ENCODE measurements around the gene RASAL2. TPM values are rescaled to one million over a fixed set of nuclear protein-coding genes. Genes with fewer than 3 reads are reported as not detected.

The RASAL2 gene
- total RNA-seq, 2 experiments from 2014 or later, result not detected

DNA sequence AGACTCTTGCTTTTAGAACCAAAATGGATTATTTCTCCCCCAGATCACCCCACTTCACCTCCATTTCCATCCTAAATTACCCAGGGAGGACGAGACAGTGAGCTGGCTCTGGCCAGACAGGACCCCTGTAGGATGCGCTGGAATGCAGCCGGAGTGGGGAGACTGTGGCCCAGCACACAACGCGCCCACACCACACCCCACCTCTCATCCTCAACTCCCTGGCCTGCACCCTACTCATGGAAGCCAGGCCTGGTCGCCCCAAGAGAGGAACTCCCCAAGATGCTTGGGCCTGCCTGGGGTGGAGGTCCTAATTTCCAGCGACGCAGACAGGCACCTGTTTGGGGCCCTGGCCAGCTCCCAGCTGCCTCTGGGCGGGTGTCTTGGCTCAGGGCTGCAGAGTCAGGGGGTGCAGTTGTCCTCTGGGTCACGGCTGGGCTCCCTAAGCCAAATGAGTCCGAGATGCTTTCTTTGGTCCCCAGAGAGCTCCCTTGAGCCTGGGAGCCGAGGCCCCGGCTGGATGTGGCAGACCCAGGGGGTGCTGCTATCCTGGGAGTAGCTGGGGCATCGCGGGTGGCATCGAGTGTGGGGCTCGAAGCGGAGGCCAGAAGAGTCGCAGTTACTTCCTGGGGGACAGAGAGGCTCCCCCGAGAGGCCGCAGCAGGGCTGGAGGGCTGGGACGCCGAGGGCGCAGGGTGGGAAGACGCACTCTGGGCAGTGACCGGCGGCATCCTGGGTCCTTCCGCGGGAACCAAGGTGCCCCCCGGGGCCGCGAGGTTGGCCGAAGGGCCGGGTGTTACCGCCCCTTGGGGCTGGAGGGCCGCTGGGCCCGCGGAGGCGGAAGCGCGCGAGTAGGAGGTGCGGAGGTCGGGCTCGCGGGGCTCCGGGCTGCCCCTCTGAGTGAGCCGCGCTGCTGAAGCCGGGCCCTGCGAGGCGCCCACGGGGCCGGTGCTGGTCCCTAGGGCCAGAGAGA lies 392.5 kb downstream of the RASAL2 start:
- Mint-ChIP-seq H3K27ac (no peak overlapping the region), H3K27me3 (peaks cover 8% of the 10 kb centered on the region), H3K9me3 (no peaks in the 10 kb centered on the region), H3K36me3 (ENCODE audit: low read depth) (no peaks in the 10 kb centered on the region), H3K4me1 (no peaks in the 10 kb centered on the region), H3K4me3 (no peak overlapping the region)
- DNase-seq, result no peak
- ChIA-PET POLR2A (no interaction called here), CTCF (no interaction called here)

DNA sequence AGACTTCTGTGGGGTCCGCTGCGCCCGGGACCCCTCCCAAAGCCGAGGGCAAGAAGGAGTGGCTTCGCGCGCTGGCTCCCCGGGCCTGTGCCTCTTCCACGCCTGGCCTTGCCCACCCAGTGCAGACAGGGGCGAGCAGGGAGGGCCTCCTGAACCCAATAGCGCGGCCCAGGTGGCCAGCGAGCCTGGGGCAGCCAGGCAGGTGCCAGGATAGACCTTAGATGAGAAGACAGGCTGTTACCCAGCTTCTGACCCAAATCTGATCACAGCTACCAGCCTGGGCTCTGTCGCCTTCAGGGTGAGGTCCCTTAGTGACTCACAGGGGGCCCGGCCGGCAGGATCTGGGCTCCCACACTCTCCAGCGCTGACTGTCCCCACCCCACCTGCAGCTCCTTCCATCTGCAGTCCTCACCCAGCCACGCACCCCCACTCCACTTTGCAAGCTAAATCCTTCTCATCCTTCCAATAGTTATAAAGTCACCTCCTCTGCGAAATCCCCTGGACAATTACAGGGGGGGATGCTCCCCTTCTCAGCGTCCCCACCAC lies 393.2 kb downstream of the RASAL2 start:
- no peaks in the 10 kb centered on the region for H3K36me3 Mint-ChIP-seq (ENCODE audit: low read depth)
- H3K27ac Mint-ChIP-seq, result no peak overlapping the region
- H3K4me3 Mint-ChIP-seq, result no peak overlapping the region
- DNase-seq, result no peak
- H3K4me1 Mint-ChIP-seq, result no peaks in the 10 kb centered on the region
- H3K9me3 Mint-ChIP-seq, result no peaks in the 10 kb centered on the region
- ChIA-PET POLR2A (no interaction called here), CTCF (no interaction called here)
- H3K27me3 Mint-ChIP-seq, result peaks cover 8% of the 10 kb centered on the region

DNA sequence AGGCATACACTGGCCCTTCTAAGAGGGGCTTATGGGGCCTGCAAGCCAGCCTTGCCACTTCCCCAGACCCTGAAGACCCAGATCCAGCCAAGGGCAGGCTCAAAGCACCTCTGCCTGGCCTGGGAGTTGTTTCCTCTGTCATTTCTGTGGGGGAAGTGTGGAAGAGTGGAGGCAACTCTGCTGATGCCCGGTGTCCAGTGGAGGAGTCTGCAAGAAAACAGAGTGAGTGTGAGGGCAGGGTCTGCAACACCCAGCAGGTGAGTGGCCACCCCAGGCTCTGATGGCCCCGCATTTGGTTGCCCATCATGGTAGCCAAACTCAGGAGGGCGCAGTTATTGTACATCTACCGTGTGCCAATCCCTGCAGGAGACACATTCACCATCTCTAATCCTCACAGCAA lies 394.5 kb downstream of the RASAL2 start:
- POLR2A ChIA-PET, result no interaction called here
- Mint-ChIP-seq H3K27me3 (peaks cover 8% of the 10 kb centered on the region), H3K4me3 (no peak overlapping the region), H3K4me1 (no peaks in the 10 kb centered on the region), H3K36me3 (ENCODE audit: low read depth) (no peaks in the 10 kb centered on the region), H3K27ac (no peak overlapping the region), H3K9me3 (no peaks in the 10 kb centered on the region)
- DNase-seq, result no peak
- CTCF ChIA-PET, result interaction anchor here (1.2 kb wide), 1 partner anchor 13 kb away, joined by 3 read pairs; no protein-coding TSS in a partner anchor

DNA sequence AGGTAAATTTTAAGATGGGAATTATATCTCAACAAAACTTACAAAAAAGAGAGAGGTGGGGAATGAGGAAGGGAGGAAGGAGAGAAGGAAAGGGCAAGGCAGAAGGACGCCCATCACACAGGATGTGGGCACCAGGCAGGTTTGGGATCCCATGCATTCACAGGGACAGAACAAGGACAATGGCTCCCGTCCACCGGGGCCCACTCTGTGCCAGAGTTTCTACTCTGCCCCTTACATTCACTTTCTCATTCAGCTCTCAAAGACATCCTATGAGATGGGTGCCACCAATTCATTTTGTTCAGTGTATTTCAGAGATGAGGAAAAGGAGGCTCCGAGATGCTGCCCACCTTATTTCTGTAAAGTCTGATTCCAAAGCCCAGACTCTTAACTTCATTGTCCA lies 395.5 kb downstream of the RASAL2 start:
- Mint-ChIP-seq H3K27ac (no peak overlapping the region), H3K4me1 (no peaks in the 10 kb centered on the region), H3K4me3 (no peak overlapping the region), H3K36me3 (ENCODE audit: low read depth) (no peaks in the 10 kb centered on the region), H3K27me3 (peaks cover 8% of the 10 kb centered on the region), H3K9me3 (no peaks in the 10 kb centered on the region)
- ChIA-PET POLR2A (no interaction called here), CTCF (no interaction called here)
- DNase-seq, result no peak

DNA sequence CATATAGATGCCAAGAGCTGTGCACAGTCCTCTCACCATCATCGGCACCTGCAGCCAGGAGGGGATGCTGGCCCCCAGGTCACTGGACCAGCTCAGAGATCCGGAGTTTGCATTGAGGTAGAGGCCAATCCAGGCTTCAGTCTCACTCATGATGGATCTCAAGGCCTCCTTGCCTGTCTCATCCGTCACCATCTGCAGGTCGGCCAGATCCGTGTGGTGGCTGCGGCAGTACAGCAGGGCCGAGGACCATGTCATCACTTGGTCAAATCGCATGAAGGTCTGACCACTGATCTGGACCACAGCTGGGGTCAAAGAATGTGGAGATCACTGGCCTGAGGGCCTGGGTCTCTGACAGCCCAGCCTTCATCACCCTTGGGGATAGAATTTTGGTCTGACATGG lies 396.2 kb downstream of the RASAL2 start:
- Mint-ChIP-seq H3K4me1 (no peaks in the 10 kb centered on the region), H3K27me3 (peaks cover 8% of the 10 kb centered on the region), H3K4me3 (no peak overlapping the region), H3K36me3 (ENCODE audit: low read depth) (no peaks in the 10 kb centered on the region), H3K27ac (no peak overlapping the region), H3K9me3 (no peaks in the 10 kb centered on the region)
- DNase-seq, result no peak
- CTCF ChIA-PET, result no interaction called here
- POLR2A ChIA-PET, result no interaction called here

DNA sequence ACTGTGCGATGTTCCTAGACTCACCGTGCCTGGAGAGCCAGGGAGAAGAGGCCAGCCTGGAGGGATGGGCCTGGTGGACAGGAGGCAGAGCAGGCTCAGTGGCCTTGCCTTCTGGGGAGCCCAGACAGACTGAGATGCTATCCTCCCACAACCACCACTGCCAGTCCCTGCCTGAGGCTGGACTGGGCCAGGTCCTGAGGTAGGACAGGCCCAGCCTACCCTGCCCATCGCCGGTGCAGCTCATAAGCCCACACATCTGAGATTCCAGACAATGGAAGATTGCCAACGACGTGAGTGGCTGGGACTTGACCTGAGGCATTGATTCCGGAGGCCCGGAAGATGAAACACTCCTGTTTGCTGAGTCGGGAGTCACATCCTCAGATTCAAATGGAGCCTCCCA lies 397.1 kb downstream of the RASAL2 start:
- Mint-ChIP-seq H3K4me1 (no peaks in the 10 kb centered on the region), H3K4me3 (no peak overlapping the region), H3K9me3 (no peaks in the 10 kb centered on the region), H3K36me3 (ENCODE audit: low read depth) (no peaks in the 10 kb centered on the region), H3K27me3 (peaks cover 3% of the 10 kb centered on the region), H3K27ac (no peak overlapping the region)
- ChIA-PET CTCF (no interaction called here), POLR2A (no interaction called here)
- DNase-seq, result no peak

DNA sequence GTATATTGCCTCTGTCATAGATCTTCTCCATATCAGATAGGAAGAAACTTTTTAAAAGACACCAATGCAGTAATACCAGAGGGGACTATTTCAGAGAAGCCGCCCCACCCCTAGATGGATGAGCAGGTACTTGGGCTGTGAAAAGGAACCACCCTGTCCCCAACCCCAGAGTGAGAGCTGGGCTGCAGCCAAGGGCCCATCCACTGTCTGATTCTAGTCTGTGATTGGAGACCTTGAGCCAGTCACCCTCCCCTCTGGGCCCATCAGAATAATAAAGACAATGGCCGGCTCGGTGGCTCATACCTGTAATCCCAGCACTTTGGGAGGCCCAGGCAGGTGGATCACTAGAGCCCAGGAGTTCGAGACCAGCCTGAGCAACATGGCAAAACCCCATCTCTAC lies 397.8 kb downstream of the RASAL2 start:
- CTCF ChIA-PET, result interaction anchor here (1.5 kb wide), 1 partner anchor 11 kb away, joined by 4 read pairs; no protein-coding TSS in a partner anchor
- no peak overlapping the region for H3K27ac Mint-ChIP-seq
- H3K4me1 Mint-ChIP-seq, result no peaks in the 10 kb centered on the region

DNA sequence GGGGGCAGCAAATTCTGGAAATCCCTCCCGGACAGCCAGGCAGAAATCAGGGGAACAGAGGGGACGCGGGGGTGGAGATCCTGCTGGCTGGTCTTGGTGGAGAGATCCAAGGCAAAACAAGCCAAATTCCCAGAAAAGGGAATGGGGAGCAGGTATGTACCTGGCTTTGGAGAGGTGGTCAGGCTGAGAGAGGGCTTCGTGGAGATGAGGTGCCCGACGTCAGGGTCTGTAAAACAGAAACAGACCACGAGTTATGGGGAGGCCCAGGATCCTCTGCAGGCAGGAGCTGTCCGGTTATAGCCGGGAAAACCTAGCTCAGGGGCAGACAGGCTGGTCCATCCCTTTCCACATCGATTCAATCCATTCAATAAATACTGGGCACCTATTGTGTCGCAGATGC lies 398.4 kb downstream of the RASAL2 start:
- Mint-ChIP-seq H3K27ac (no peak overlapping the region), H3K27me3 (peaks cover 3% of the 10 kb centered on the region), H3K9me3 (no peaks in the 10 kb centered on the region), H3K4me3 (no peak overlapping the region), H3K4me1 (no peaks in the 10 kb centered on the region), H3K36me3 (ENCODE audit: low read depth) (no peaks in the 10 kb centered on the region)
- CTCF ChIA-PET, result interaction anchor here (1.5 kb wide), 1 partner anchor 10 kb away, joined by 4 read pairs; no protein-coding TSS in a partner anchor
- no peak for DNase-seq
- POLR2A ChIA-PET, result no interaction called here

More for the DNA sequence above, 397.8 kb downstream of the RASAL2 start:
- Mint-ChIP-seq H3K9me3 (no peaks in the 10 kb centered on the region), H3K36me3 (ENCODE audit: low read depth) (no peaks in the 10 kb centered on the region), H3K27me3 (peaks cover 3% of the 10 kb centered on the region), H3K4me3 (no peak overlapping the region)
- POLR2A ChIA-PET, result no interaction called here
- no peak for DNase-seq

DNA sequence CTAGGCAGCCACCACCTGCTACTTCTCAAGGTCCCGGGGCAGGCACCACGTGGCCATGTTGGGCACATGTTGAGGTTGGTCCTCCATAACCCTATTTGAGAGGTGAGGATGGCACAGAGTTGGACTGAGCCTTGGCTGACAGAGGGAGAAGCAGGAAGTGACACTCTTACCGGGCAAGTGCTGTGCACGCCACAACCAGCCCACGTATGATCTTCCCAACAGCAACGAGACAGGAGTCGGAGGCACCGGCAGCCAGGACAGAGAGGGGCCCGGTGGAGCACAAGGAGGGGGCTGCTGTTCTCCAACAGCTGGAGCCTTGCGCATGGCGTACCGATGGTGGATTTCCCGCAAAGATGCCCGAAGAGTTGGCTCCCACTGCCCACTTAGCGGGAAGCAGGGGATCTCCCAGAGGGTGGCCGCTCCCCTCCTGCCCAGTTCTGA lies 399.4 kb downstream of the RASAL2 start:
- H3K9me3 Mint-ChIP-seq, result no peaks in the 10 kb centered on the region
- POLR2A ChIA-PET, result no interaction called here
- no peak overlapping the region for H3K27ac Mint-ChIP-seq
- CTCF ChIA-PET, result interaction anchor here (1.5 kb wide), 1 partner anchor 9 kb away, joined by 4 read pairs; no protein-coding TSS in a partner anchor
- no peaks in the 10 kb centered on the region for H3K36me3 Mint-ChIP-seq (ENCODE audit: low read depth)
- H3K4me3 Mint-ChIP-seq, result no peak overlapping the region
- no peak for DNase-seq
- H3K4me1 Mint-ChIP-seq, result no peaks in the 10 kb centered on the region
- H3K27me3 Mint-ChIP-seq, result no peaks in the 10 kb centered on the region

DNA sequence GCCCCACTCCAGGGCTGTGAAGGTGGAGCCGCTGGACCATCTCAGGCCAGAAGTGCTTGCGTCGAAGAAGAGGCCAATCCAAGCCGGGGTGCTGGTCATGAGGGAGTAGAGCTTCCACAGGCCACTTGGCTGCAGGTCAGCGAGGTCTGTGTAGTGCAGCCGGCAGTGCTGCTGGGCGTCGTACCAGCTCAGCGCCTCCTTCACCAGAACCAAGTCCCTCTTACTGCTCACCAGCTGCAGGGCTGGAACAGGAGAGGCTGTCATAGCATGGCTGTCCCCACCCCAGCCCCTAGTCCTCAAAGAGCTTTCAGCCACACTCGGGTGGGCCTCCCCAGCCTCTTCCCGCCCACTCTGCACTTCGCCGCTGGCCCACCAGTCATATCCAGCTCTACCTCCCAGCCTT lies 400.7 kb downstream of the RASAL2 start:
- Mint-ChIP-seq H3K9me3 (no peaks in the 10 kb centered on the region), H3K4me3 (no peak overlapping the region), H3K36me3 (ENCODE audit: low read depth) (no peaks in the 10 kb centered on the region), H3K4me1 (no peaks in the 10 kb centered on the region), H3K27ac (no peak overlapping the region), H3K27me3 (no peaks in the 10 kb centered on the region)
- POLR2A ChIA-PET, result no interaction called here
- CTCF ChIA-PET, result interaction anchor here (1.4 kb wide), 1 partner anchor 11 kb away, joined by 4 read pairs; no protein-coding TSS in a partner anchor
- no peak for DNase-seq

DNA sequence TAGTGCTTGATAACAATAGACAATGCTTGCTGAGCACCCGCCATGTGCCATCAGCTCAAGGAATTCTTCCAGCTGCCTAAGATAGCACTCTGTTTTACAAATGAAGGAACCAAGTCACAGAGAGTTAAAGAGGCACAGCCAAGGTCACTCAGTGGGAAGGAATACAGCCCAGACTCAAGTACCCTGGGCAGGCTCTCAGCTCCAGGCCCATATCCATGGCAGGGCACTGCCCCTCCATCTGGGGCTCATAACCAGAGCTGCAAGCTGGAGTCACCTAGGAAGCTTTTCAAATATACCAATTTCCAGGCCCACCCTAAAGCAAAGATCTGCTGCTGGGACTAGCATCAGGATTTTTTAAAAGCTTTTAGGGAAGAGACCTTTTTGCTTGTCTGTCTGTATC lies 401.3 kb downstream of the RASAL2 start:
- no peak for DNase-seq
- H3K4me1 Mint-ChIP-seq, result no peaks in the 10 kb centered on the region
- no peaks in the 10 kb centered on the region for H3K27me3 Mint-ChIP-seq
- ChIA-PET POLR2A (no interaction called here), CTCF (interaction anchor here (1.4 kb wide), 1 partner anchor 10 kb away, joined by 4 read pairs; no protein-coding TSS in a partner anchor)
- no peaks in the 10 kb centered on the region for H3K9me3 Mint-ChIP-seq
- no peak overlapping the region for H3K27ac Mint-ChIP-seq
- no peak overlapping the region for H3K4me3 Mint-ChIP-seq
- H3K36me3 Mint-ChIP-seq (ENCODE audit: low read depth), result no peaks in the 10 kb centered on the region

DNA sequence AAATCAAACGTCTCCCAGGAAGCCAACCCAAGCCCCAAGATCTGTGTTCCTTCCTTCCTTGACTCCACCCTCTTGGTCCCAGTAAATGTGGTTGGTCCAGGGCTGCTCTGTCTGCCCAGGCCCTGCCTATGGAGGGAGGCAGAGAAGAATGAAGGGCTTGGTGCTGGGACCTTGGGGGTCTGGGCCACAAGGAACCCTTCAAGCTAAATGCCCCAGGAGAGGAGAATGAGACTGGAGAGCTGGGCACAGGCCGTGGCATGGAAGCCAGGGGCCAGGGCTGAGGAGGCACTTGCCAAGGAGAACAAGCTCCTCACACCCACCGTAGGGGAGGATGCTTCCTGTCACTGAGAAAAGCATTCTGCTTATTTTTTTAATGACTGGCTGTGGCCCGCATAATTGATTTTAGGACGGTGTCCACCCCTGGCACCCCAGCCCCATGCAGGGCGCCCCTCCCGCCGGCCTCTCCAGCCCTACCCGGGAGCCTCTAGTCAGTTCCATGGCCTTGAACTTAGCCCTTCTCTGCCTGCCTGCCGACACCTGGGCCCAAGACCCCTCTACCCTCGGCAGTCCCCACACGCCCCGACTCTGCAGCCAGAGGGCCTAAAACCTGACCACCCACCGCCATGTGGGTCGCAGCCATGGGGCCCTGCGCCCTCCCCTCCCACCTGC lies 402.0 kb downstream of the RASAL2 start:
- Mint-ChIP-seq H3K36me3 (ENCODE audit: low read depth) (no peaks in the 10 kb centered on the region), H3K4me1 (no peaks in the 10 kb centered on the region), H3K9me3 (no peaks in the 10 kb centered on the region), H3K27ac (no peak overlapping the region), H3K27me3 (no peaks in the 10 kb centered on the region), H3K4me3 (no peak overlapping the region)
- CTCF ChIA-PET, result interaction anchor here (1.4 kb wide), 1 partner anchor 10 kb away, joined by 4 read pairs; no protein-coding TSS in a partner anchor
- no peak for DNase-seq
- POLR2A ChIA-PET, result no interaction called here

DNA sequence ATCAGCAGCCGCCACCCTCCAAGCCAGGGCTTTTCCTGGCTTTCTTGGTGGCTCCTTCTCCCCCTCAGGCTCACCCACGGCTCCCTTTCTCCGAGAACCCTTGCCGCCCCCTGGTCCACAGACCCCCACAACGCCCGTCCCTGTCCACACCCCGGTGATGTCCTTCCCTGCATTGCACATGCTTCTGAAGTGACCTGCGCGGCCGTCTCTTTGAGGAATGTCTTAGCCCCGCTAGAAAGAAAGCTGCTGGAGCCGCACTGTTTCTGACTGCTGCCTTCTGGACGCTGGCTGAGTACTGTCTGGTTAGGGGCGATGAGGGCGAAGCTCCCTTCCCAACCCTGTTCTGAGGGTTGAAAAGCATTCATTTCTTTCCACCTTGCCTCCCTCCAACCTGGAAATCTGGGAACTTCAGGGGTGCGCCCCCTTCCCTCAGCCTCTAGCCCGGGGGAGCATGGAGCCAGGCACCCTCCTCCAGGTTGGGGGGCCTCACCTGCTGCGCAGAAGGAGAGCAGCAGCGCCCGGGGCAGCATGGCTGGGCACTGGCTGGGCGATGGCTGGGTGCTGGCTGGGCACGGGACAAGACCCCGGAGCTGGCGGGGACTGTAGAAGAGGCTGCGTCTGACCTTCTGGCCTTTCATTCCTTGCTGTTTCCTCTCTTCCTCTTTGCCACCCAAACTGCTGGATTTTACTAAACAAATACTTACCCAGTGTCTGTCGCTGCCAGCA lies 402.7 kb downstream of the RASAL2 start, which contains the start of gene CLEC20A:
Gene CLEC20A, minus strand, starts transcription at position 555 of the 726 bp plus-strand sequence. Its CDS starts 25 bp downstream, at position 530.
- H3K36me3 Mint-ChIP-seq (ENCODE audit: low read depth), result no peaks in the 10 kb centered on the region
- no peaks in the 10 kb centered on the region for H3K27me3 Mint-ChIP-seq
- DNase-seq, result no peak
- no peak within 1 kb of the TSS for H3K4me3 Mint-ChIP-seq
- no peak within 1 kb of the TSS for H3K27ac Mint-ChIP-seq
- POLR2A ChIA-PET, result no interaction called here
- H3K4me1 Mint-ChIP-seq, result no peaks in the 10 kb centered on the region
- CTCF ChIA-PET, result interaction anchor here (1.6 kb wide), 1 partner anchor 197 kb away, joined by 3 read pairs; no protein-coding TSS in a partner anchor
- H3K9me3 Mint-ChIP-seq, result no peaks in the 10 kb centered on the region

Data from activated CD4-positive, alpha-beta memory T cell treated with anti-CD3 and anti-CD28 coated beads, Interleukin-2, amount 10 ng/mL, durations not matched to agents 7 days and 5 days (primary cell).